ENCODE results near the gene FGF3. TPM values are rescaled to one million over a fixed set of nuclear protein-coding genes. Genes with fewer than 3 reads are reported as not detected.

FGF3 gene
- total RNA-seq, 2 experiments from 2014 or later, result not detected

GRCh38 chr11:69825941-69826340 lies 6.7 kb upstream of the FGF3 start:
- Mint-ChIP-seq H3K36me3 (ENCODE audit: low read depth) (no peaks in the 10 kb centered on the region), H3K4me1 (no peaks in the 10 kb centered on the region), H3K27me3 (peaks cover 12% of the 10 kb centered on the region), H3K9me3 (no peaks in the 10 kb centered on the region), H3K27ac (no peak overlapping the region), H3K4me3 (no peak overlapping the region)
- DNase-seq, result no peak
- CTCF ChIA-PET, result no interaction called here
- POLR2A ChIA-PET, result no interaction called here

GRCh38 chr11:69825037-69825834 lies 6.0 kb upstream of the FGF3 start:
- H3K9me3 Mint-ChIP-seq, result no peaks in the 10 kb centered on the region
- no peak overlapping the region for H3K4me3 Mint-ChIP-seq
- DNase-seq, result no peak
- CTCF ChIA-PET, result no interaction called here
- no peaks in the 10 kb centered on the region for H3K4me1 Mint-ChIP-seq
- peaks cover 19% of the 10 kb centered on the region for H3K27me3 Mint-ChIP-seq
- POLR2A ChIA-PET, result no interaction called here
- H3K27ac Mint-ChIP-seq, result no peak overlapping the region
- H3K36me3 Mint-ChIP-seq (ENCODE audit: low read depth), result no peaks in the 10 kb centered on the region

GRCh38 chr11:69823641-69824265 lies 4.5 kb upstream of the FGF3 start:
- Mint-ChIP-seq H3K36me3 (ENCODE audit: low read depth) (no peaks in the 10 kb centered on the region), H3K27me3 (peaks cover 29% of the 10 kb centered on the region), H3K9me3 (no peaks in the 10 kb centered on the region), H3K4me1 (no peaks in the 10 kb centered on the region), H3K27ac (no peak overlapping the region), H3K4me3 (no peak overlapping the region)
- CTCF ChIA-PET, result no interaction called here
- POLR2A ChIA-PET, result no interaction called here
- DNase-seq, result no peak

- Mint-ChIP-seq H3K4me3 (no peak overlapping the region), H3K9me3 (no peaks in the 10 kb centered on the region), H3K4me1 (no peaks in the 10 kb centered on the region), H3K27me3 (peaks cover 29% of the 10 kb centered on the region), H3K27ac (no peak overlapping the region), H3K36me3 (ENCODE audit: low read depth) (no peaks in the 10 kb centered on the region)
- no peak for DNase-seq
- ChIA-PET CTCF (no interaction called here), POLR2A (no interaction called here)
Observed at GRCh38 chr11:69822676-69823494, 3.7 kb upstream of the FGF3 start.

- ChIA-PET CTCF (no interaction called here), POLR2A (no interaction called here)
- Mint-ChIP-seq H3K4me3 (no peak overlapping the region), H3K36me3 (ENCODE audit: low read depth) (no peaks in the 10 kb centered on the region), H3K27ac (no peak overlapping the region), H3K27me3 (peaks cover 33% of the 10 kb centered on the region), H3K4me1 (no peaks in the 10 kb centered on the region), H3K9me3 (no peaks in the 10 kb centered on the region)
- no peak for DNase-seq
Observed at GRCh38 chr11:69821511-69822040, 2.4 kb upstream of the FGF3 start.

- Mint-ChIP-seq H3K4me1 (no peaks in the 10 kb centered on the region), H3K9me3 (no peaks in the 10 kb centered on the region), H3K4me3 (no peak overlapping the region), H3K27ac (no peak overlapping the region), H3K36me3 (ENCODE audit: low read depth) (no peaks in the 10 kb centered on the region), H3K27me3 (peaks cover 42% of the 10 kb centered on the region)
- POLR2A ChIA-PET, result no interaction called here
- DNase-seq, result no peak
- CTCF ChIA-PET, result no interaction called here
Observed at GRCh38 chr11:69820441-69820840, 1.2 kb upstream of the FGF3 start.

GRCh38 chr11:69819541-69820070 lies 390 bp upstream of the FGF3 start:
- POLR2A ChIA-PET, result no interaction called here
- no peaks in the 10 kb centered on the region for H3K36me3 Mint-ChIP-seq (ENCODE audit: low read depth)

GRCh38 chr11:69818231-69818602 lies 999 bp downstream of the FGF3 start:
- no peak for DNase-seq
- ChIA-PET POLR2A (no interaction called here), CTCF (no interaction called here)
- Mint-ChIP-seq H3K27ac (no peak overlapping the region), H3K36me3 (ENCODE audit: low read depth) (no peaks in the 10 kb centered on the region), H3K9me3 (no peaks in the 10 kb centered on the region), H3K4me1 (no peaks in the 10 kb centered on the region), H3K27me3 (peaks cover 50% of the 10 kb centered on the region), H3K4me3 (no peak overlapping the region)

More at GRCh38 chr11:69819541-69820070, 390 bp upstream of the FGF3 start:
- Mint-ChIP-seq H3K4me3 (no peak overlapping the region), H3K27ac (no peak overlapping the region), H3K27me3 (peaks cover 44% of the 10 kb centered on the region), H3K9me3 (no peaks in the 10 kb centered on the region), H3K4me1 (no peaks in the 10 kb centered on the region)
- no peak for DNase-seq
- CTCF ChIA-PET, result no interaction called here

- H3K27me3 Mint-ChIP-seq, result peaks cover 46% of the 10 kb centered on the region
- no peak overlapping the region for H3K27ac Mint-ChIP-seq
- H3K4me3 Mint-ChIP-seq, result no peak overlapping the region
- ChIA-PET CTCF (no interaction called here), POLR2A (no interaction called here)
- no peaks in the 10 kb centered on the region for H3K4me1 Mint-ChIP-seq
- H3K36me3 Mint-ChIP-seq (ENCODE audit: low read depth), result no peaks in the 10 kb centered on the region
- DNase-seq, result no peak
- H3K9me3 Mint-ChIP-seq, result no peaks in the 10 kb centered on the region
Observed at GRCh38 chr11:69817265-69818230, 1.7 kb downstream of the FGF3 start.

- no peak for DNase-seq
- CTCF ChIA-PET, result no interaction called here
- Mint-ChIP-seq H3K27me3 (peaks cover 41% of the 10 kb centered on the region), H3K36me3 (ENCODE audit: low read depth) (no peaks in the 10 kb centered on the region), H3K4me3 (no peak overlapping the region), H3K4me1 (no peaks in the 10 kb centered on the region), H3K9me3 (no peaks in the 10 kb centered on the region), H3K27ac (no peak overlapping the region)
- POLR2A ChIA-PET, result no interaction called here
Observed at GRCh38 chr11:69816671-69817070, 2.5 kb downstream of the FGF3 start.

- H3K9me3 Mint-ChIP-seq, result no peaks in the 10 kb centered on the region
- no peak for DNase-seq
- H3K36me3 Mint-ChIP-seq (ENCODE audit: low read depth), result no peaks in the 10 kb centered on the region
- H3K27ac Mint-ChIP-seq, result no peak overlapping the region
- H3K4me1 Mint-ChIP-seq, result no peaks in the 10 kb centered on the region
- CTCF ChIA-PET, result no interaction called here
- no peak overlapping the region for H3K4me3 Mint-ChIP-seq
- H3K27me3 Mint-ChIP-seq, result peaks cover 38% of the 10 kb centered on the region
- POLR2A ChIA-PET, result no interaction called here
Observed at GRCh38 chr11:69815973-69816372, 3.2 kb downstream of the FGF3 start.

GRCh38 chr11:69814902-69815301 lies 4.3 kb downstream of the FGF3 start:
- CTCF ChIA-PET, result no interaction called here
- no peaks in the 10 kb centered on the region for H3K36me3 Mint-ChIP-seq (ENCODE audit: low read depth)

More at GRCh38 chr11:69814902-69815301, 4.3 kb downstream of the FGF3 start:
- POLR2A ChIA-PET, result no interaction called here
- Mint-ChIP-seq H3K4me3 (no peak overlapping the region), H3K4me1 (no peaks in the 10 kb centered on the region), H3K9me3 (no peaks in the 10 kb centered on the region), H3K27ac (no peak overlapping the region), H3K27me3 (peaks cover 29% of the 10 kb centered on the region)
- no peak for DNase-seq
